ENCODE results near the gene PAPPA.

DNA sequence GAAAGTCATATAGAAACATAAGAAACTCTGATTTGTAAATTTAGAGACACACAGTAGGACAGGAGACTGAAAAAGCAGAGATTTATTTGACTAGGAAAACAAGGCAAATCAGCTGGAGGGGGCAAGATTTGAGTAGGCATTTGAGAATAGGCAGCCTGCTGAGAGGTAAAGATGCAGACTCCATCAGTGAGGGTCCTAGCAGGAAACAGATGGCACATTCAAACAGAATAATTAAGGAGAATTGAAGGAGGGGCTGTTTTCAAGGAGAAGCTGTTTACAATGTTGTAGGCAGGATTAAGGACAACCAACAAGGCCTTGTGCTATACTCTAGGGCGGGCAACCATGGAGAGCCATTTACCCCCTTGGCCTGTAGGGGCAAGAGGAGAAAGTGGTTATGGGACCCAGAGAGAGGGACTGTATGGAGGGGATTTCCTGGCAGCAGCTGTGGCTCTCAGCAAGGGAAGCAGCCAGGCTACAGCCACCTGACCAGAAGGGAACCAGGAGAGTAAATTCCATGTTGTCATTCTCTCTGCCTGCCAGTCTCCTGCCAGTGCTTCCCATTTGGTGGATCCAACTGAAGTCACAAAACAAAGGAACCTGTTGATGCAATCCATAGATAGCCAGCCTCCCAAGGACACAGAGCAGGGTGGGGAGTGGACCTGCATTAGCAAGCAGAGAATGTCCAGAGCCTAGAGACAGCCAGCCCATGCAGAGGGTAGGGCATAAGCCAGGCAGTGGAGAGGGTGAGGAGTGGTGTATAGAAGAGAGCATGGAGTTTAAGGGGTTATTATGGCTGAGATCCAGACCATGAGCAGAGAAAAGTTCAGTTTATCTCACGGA lies 38.2 kb downstream of the PAPPA start:
- TF ChIP-seq TEAD4 (IDR thresholded peaks at IDR 0.05; ENCODE audit: borderline replicate concordance, insufficient read depth) = no peak
- TF ChIP-seq, protein P1, sequence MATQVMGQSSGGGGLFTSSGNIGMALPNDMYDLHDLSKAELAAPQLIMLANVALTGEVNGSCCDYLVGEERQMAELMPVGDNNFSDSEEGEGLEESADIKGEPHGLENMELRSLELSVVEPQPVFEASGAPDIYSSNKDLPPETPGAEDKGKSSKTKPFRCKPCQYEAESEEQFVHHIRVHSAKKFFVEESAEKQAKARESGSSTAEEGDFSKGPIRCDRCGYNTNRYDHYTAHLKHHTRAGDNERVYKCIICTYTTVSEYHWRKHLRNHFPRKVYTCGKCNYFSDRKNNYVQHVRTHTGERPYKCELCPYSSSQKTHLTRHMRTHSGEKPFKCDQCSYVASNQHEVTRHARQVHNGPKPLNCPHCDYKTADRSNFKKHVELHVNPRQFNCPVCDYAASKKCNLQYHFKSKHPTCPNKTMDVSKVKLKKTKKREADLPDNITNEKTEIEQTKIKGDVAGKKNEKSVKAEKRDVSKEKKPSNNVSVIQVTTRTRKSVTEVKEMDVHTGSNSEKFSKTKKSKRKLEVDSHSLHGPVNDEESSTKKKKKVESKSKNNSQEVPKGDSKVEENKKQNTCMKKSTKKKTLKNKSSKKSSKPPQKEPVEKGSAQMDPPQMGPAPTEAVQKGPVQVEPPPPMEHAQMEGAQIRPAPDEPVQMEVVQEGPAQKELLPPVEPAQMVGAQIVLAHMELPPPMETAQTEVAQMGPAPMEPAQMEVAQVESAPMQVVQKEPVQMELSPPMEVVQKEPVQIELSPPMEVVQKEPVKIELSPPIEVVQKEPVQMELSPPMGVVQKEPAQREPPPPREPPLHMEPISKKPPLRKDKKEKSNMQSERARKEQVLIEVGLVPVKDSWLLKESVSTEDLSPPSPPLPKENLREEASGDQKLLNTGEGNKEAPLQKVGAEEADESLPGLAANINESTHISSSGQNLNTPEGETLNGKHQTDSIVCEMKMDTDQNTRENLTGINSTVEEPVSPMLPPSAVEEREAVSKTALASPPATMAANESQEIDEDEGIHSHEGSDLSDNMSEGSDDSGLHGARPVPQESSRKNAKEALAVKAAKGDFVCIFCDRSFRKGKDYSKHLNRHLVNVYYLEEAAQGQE (IDR thresholded peaks at IDR 0.05; ENCODE audit: low read depth, low read length) = no peak
- TF ChIP-seq, protein P2, sequence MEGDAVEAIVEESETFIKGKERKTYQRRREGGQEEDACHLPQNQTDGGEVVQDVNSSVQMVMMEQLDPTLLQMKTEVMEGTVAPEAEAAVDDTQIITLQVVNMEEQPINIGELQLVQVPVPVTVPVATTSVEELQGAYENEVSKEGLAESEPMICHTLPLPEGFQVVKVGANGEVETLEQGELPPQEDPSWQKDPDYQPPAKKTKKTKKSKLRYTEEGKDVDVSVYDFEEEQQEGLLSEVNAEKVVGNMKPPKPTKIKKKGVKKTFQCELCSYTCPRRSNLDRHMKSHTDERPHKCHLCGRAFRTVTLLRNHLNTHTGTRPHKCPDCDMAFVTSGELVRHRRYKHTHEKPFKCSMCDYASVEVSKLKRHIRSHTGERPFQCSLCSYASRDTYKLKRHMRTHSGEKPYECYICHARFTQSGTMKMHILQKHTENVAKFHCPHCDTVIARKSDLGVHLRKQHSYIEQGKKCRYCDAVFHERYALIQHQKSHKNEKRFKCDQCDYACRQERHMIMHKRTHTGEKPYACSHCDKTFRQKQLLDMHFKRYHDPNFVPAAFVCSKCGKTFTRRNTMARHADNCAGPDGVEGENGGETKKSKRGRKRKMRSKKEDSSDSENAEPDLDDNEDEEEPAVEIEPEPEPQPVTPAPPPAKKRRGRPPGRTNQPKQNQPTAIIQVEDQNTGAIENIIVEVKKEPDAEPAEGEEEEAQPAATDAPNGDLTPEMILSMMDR (IDR thresholded peaks at IDR 0.05) = 0 out of 2 replicates have a peak, but pooled peaks have one; percentile 7
- TF ChIP-seq RAD21 (IDR thresholded peaks at IDR 0.05; ENCODE audit: low read length) = no peak
- no peak for TF ChIP-seq POLR2AphosphoS5 (IDR thresholded peaks at IDR 0.05; ENCODE audit: low read depth, low read length)
- no peak for TF ChIP-seq NFIC (IDR thresholded peaks at IDR 0.05; ENCODE audit: borderline replicate concordance)
- no peak for TF ChIP-seq JUND (IDR thresholded peaks at IDR 0.05)
